ENCODE measurements around the gene C12orf42. TPM values are rescaled to one million over a fixed set of nuclear protein-coding genes. Genes with fewer than 3 reads are reported as not detected.

C12orf42 gene
- total and polyA plus RNA-seq, 10 of the 15 experiments (the other 5 are each of a cell fraction or from before 2014, with no cell fraction given), result 1.4 to 7.0 (median 2.4) TPM

- no peak for TF ChIP-seq ASH2L (IDR thresholded peaks at IDR 0.05; ENCODE audit: borderline replicate concordance, low read depth)
- TF ChIP-seq BCL11A (IDR thresholded peaks at IDR 0.05; ENCODE audit: low read depth, low read length), result no peak
Observed at GRCh38 chr12:103301642-103302591, 193.9 kb downstream of the C12orf42 start (continued).

GRCh38 chr12:103288016-103288415 is 207.8 kb downstream of the C12orf42 start:
- Histone ChIP-seq H3K9me3 (replicated peaks; ENCODE audit: control insufficient read depth, insufficient read depth, low read length) (no peaks in the 10 kb centered on the region; the same call in 2 of the 3 replicates), H3K36me3 (ENCODE audit: control insufficient read depth in 2 of 2, insufficient read depth in 2 of 2, low read length in 1 of 2) (no peaks in the 10 kb centered on the region), H3K9ac (ENCODE audit: control insufficient read depth, insufficient read depth, low read length) (no peak overlapping the region), H4K20me1 (ENCODE audit: control insufficient read depth, insufficient read depth) (no peaks in the 10 kb centered on the region), H3K27ac (ENCODE audit: control insufficient read depth, insufficient read depth) (no peak overlapping the region), H3K79me2 (ENCODE audit: control insufficient read depth, insufficient read depth, low read length) (no peaks in the 10 kb centered on the region), H2AFZ (ENCODE audit: control insufficient read depth, low read depth, low read length) (no peak overlapping the region), H3K4me1 (ENCODE audit: control insufficient read depth, insufficient read depth, low read length) (no peaks in the 10 kb centered on the region), H3K27me3 (replicated peaks in 1 of 2; ENCODE audit: control insufficient read depth in 2 of 2, insufficient read depth in 2 of 2, low read length in 1 of 2) (no peaks in the 10 kb centered on the region), H3K4me3 (no peak overlapping the region), H3K4me2 (ENCODE audit: control insufficient read depth, insufficient read depth) (no peak overlapping the region)
- CTCF ChIA-PET, result no interaction called here
- 34% methylated on average over 3 of the region's 3 CpGs for WGBS (ENCODE audit: insufficient coverage, insufficient replicate concordance, low lambda C conversion rate, missing lambda C conversion rate)
- no peak for ATAC-seq
- no peak for DNase-seq (ENCODE audit: low read depth, low spot score)
- FAIRE-seq, result no peak
- TF ChIP-seq BACH1 (IDR thresholded peaks at IDR 0.05; ENCODE audit: borderline replicate concordance) (no peak), CREB1 (IDR thresholded peaks at IDR 0.05; ENCODE audit: low read depth) (no peak), MEF2B (IDR thresholded peaks at IDR 0.05; ENCODE audit: partially characterized antibody, poor library complexity, severe bottlenecking) (no peak), PAX5 (IDR thresholded peaks at IDR 0.05; ENCODE audit: borderline replicate concordance, low read depth, low read length) (no peak), SMAD1 (IDR thresholded peaks at IDR 0.05; ENCODE audit: low read depth, partially characterized antibody) (no peak), YY1 (IDR thresholded peaks at IDR 0.05; ENCODE audit: low read depth, low read length) (no peak), KAT2A (conservative IDR thresholded peaks at IDR 0.05; ENCODE audit: control insufficient read depth, low read depth, low read length) (no peak), PAX8 (IDR thresholded peaks at IDR 0.05) (no peak), ESRRA (IDR thresholded peaks at IDR 0.05; ENCODE audit: low read length) (no peak), FOXK2 (IDR thresholded peaks at IDR 0.05) (no peak), CEBPB (IDR thresholded peaks at IDR 0.05; ENCODE audit: borderline replicate concordance in 1 of 2, low read depth in 2 of 2, low read length in 2 of 2) (no peak), ZBTB4 (CRISPR knock-in tag; IDR thresholded peaks at IDR 0.05) (no peak)
- RAD21 ChIA-PET (ENCODE audit: unreplicated experiment), result no interaction called here
- POLR2A ChIA-PET, result no interaction called here
- no TSS peak for BruUV-seq (replicated peaks)
- in situ Hi-C loops (cut with MboI) (no loop called here), intact Hi-C loops (cut with micrococcal nuclease; ENCODE audit: unreplicated experiment) (no loop called here)
- SMC1A ChIA-PET (ENCODE audit: uncharacterized antibody, unreplicated experiment), result no interaction called here

Data from GM12878 (cell line).